H9 (cell line): ENCODE results near the gene FBXO41. TPM values are rescaled to one million over a fixed set of nuclear protein-coding genes. Genes with fewer than 3 reads are reported as not detected.

ENCODE experiments used
- DNase-seq: peaks from one replicate; pipeline ENCODE4 v3.0.0-alpha.2; 2017
- H2AFZ ChIP-seq: one replicate; pipeline ENCODE4 v1.6.1; 2013; ENCODE audit warnings: mild to moderate bottlenecking, low read length, control low read depth, moderate library complexity
- H2AK5ac ChIP-seq: 2 replicates; pipeline ENCODE4 v1.6.1; 2013; ENCODE audit warnings: low read length, control low read depth, mixed read lengths; ENCODE audit not compliant: insufficient read length
- H2BK120ac ChIP-seq: one replicate; pipeline ENCODE4 v1.6.1; 2013; ENCODE audit warnings: low read depth, mild to moderate bottlenecking, low read length, control low read depth, inconsistent platforms; ENCODE audit not compliant: poor library complexity, severe bottlenecking
- H2BK12ac ChIP-seq: 2 replicates; pipeline ENCODE4 v1.6.1; 2013; ENCODE audit warnings: low read length, control low read depth, mixed read lengths, low read depth; ENCODE audit not compliant: insufficient read length
- H2BK15ac ChIP-seq: 2 replicates; pipeline ENCODE4 v1.6.1; 2013; ENCODE audit warnings: low read depth, low read length, control low read depth
- H2BK20ac ChIP-seq: one replicate; pipeline ENCODE4 v1.6.1; 2013; ENCODE audit warnings: low read depth, mild to moderate bottlenecking, low read length, control low read depth, inconsistent platforms; ENCODE audit not compliant: poor library complexity, severe bottlenecking
- H2BK5ac ChIP-seq: 2 replicates; pipeline ENCODE4 v1.6.1; 2013; ENCODE audit warnings: low read length, control low read depth, mixed read lengths; ENCODE audit not compliant: insufficient read length
- H3K14ac ChIP-seq: 2 replicates; pipeline ENCODE4 v1.6.1; 2013; ENCODE audit warnings: low read length, control low read depth; ENCODE audit not compliant: insufficient read depth
- H3K18ac ChIP-seq: 2 replicates; pipeline ENCODE4 v1.6.1; 2013; ENCODE audit warnings: low read depth, mild to moderate bottlenecking, mixed read lengths, low read length, control low read depth; ENCODE audit not compliant: insufficient read length
- H3K23ac ChIP-seq: 2 replicates; pipeline ENCODE4 v1.6.1; 2013; ENCODE audit warnings: low read length, control low read depth, mixed read lengths, low read depth; ENCODE audit not compliant: insufficient read length
- H3K23me2 ChIP-seq: 2 replicates; pipeline ENCODE4 v1.6.1; 2013; ENCODE audit warnings: low read depth, mild to moderate bottlenecking, mixed read lengths, low read length, control low read depth; ENCODE audit not compliant: insufficient read length, poor library complexity, severe bottlenecking
- H3K27ac ChIP-seq: 2 replicates; pipeline ENCODE4 v1.5.1; 2013; ENCODE audit warnings: low read length, control low read depth, mixed read lengths, low read depth; ENCODE audit not compliant: insufficient read length
- H3K27me3 ChIP-seq: 2 replicates; pipeline ENCODE4 v1.6.1; 2013; ENCODE audit warnings: low read length, control low read depth, inconsistent platforms; ENCODE audit not compliant: insufficient read depth
- H3K4ac ChIP-seq: 2 replicates; pipeline ENCODE4 v1.6.1; 2013; ENCODE audit warnings: low read depth, mild to moderate bottlenecking, control low read depth, inconsistent platforms, low read length, moderate library complexity
- H3K4me1 ChIP-seq: 2 replicates; pipeline ENCODE4 v1.6.1; 2013; ENCODE audit warnings: low read length, control low read depth, inconsistent platforms; ENCODE audit not compliant: insufficient read depth
- H3K4me2 ChIP-seq: 2 replicates; pipeline ENCODE4 v1.6.1; 2013; ENCODE audit warnings: low read length, control low read depth, mixed read lengths; ENCODE audit not compliant: insufficient read length, insufficient read depth
- H3K56ac ChIP-seq: 2 replicates; pipeline ENCODE4 v1.6.1; 2013; ENCODE audit warnings: low read depth, mild to moderate bottlenecking, mixed read lengths, low read length, control low read depth; ENCODE audit not compliant: insufficient read length
- H3K79me1 ChIP-seq: 2 replicates; pipeline ENCODE4 v1.6.1; 2013; ENCODE audit warnings: low read depth, mild to moderate bottlenecking, moderate library complexity, low read length, control low read depth, inconsistent platforms; ENCODE audit not compliant: insufficient read depth, poor library complexity, severe bottlenecking
- H3K79me2 ChIP-seq: 2 replicates; pipeline ENCODE4 v1.6.1; 2013; ENCODE audit warnings: low read length, control low read depth, inconsistent platforms; ENCODE audit not compliant: insufficient read depth
- H3K9ac ChIP-seq: 2 replicates; pipeline ENCODE4 v1.6.1; 2013; ENCODE audit warnings: low read length, control low read depth, mixed read lengths; ENCODE audit not compliant: insufficient read length; ENCODE audit errors: extremely low read depth
- H3K9me3 ChIP-seq: one replicate; pipeline ENCODE4 v1.6.1; 2013; ENCODE audit warnings: low read depth, low read length, inconsistent platforms; ENCODE audit not compliant: control insufficient read depth
- H3T11ph ChIP-seq: one replicate; pipeline ENCODE4 v1.6.1; 2013; ENCODE audit warnings: mild to moderate bottlenecking, low read length, control low read depth, inconsistent platforms
- H4K20me1 ChIP-seq: one replicate; pipeline ENCODE4 v1.6.1; 2013; ENCODE audit not compliant: control insufficient read depth, insufficient read length, insufficient read depth
- H4K5ac ChIP-seq: 2 replicates; pipeline ENCODE4 v1.6.1; 2013; ENCODE audit warnings: low read depth, mild to moderate bottlenecking, mixed read lengths, low read length, control low read depth; ENCODE audit not compliant: insufficient read length
- H4K8ac ChIP-seq: replicated peaks from 2 replicates; pipeline ENCODE4 v1.6.1; 2013; ENCODE audit warnings: low read length, control low read depth, mixed read lengths, low read depth; ENCODE audit not compliant: insufficient read length
- H4K91ac ChIP-seq: 2 replicates; pipeline ENCODE4 v1.6.1; 2013; ENCODE audit warnings: low read depth, mild to moderate bottlenecking, moderate library complexity, mixed read lengths, low read length, control low read depth; ENCODE audit not compliant: insufficient read length
- H3K27ac Mint-ChIP-seq, 3 experiments: 2 replicates in 2 of 3; 3 replicates in 1 of 3; pipeline ENCODE4 v1.8.0; 2020 to 2021; ENCODE audit warnings: mixed read lengths in 3 of 3, mild to moderate bottlenecking in 1 of 3, moderate library complexity in 1 of 3
- H3K27me3 Mint-ChIP-seq: 2 replicates; pipeline ENCODE4 v1.8.0; 2021; ENCODE audit warnings: low read depth, mild to moderate bottlenecking, moderate library complexity, mixed read lengths
- H3K36me3 Mint-ChIP-seq, 3 experiments: 2 replicates in 2 of 3; 3 replicates in 1 of 3; pipeline ENCODE4 v1.8.0; 2020 to 2021; ENCODE audit warnings: low read depth in 3 of 3, mixed read lengths in 3 of 3; ENCODE audit not compliant: insufficient read depth in 1 of 3
- H3K4me1 Mint-ChIP-seq, 2 experiments: 2 replicates each; pipeline ENCODE4 v1.8.0; 2020; ENCODE audit warnings: mixed read lengths in 2 of 2
- H3K4me3 Mint-ChIP-seq, 2 experiments: 2 replicates in 1 of 2; 3 replicates in 1 of 2; pipeline ENCODE4 v1.8.0; 2020 to 2021; ENCODE audit warnings: mild to moderate bottlenecking in 2 of 2, mixed read lengths in 2 of 2, moderate library complexity in 1 of 2
- H3K9me3 Mint-ChIP-seq, 2 experiments: 2 replicates in 1 of 2; 3 replicates in 1 of 2; pipeline ENCODE4 v1.8.0; 2020; ENCODE audit warnings: mild to moderate bottlenecking in 2 of 2, mixed read lengths in 2 of 2, moderate library complexity in 1 of 2
- WGBS: extraction: QIAGEN DNeasy Blood & Tissue Kit; methylation state at CpG from one replicate; pipeline ENCODE4 v1.1.7; 2013; ENCODE audit warnings: missing lambda C conversion rate, low lambda C conversion rate, mixed read lengths; ENCODE audit not compliant: insufficient read length; ENCODE audit errors: extremely low coverage; 5-methylcytosine and 5-hydroxymethylcytosine counted together
- total RNA-seq: library from RNA; stranded (reverse); gene quantifications from 2 replicates; pipeline ENCODE4 v1.2.1, GENCODE V29; 2021
- TF ChIP-seq, protein P1 (sequence below): fragments of 200-600 bp; sonication (generic); conservative IDR thresholded peaks from 3 replicates; pipeline ENCODE4 v1.8.0; 2021; ENCODE audit warnings: antibody characterized with exemption, mild to moderate bottlenecking

The FBXO41 gene
- total RNA-seq, 1 experiment from 2014 or later, result 16.2 TPM

DNA sequence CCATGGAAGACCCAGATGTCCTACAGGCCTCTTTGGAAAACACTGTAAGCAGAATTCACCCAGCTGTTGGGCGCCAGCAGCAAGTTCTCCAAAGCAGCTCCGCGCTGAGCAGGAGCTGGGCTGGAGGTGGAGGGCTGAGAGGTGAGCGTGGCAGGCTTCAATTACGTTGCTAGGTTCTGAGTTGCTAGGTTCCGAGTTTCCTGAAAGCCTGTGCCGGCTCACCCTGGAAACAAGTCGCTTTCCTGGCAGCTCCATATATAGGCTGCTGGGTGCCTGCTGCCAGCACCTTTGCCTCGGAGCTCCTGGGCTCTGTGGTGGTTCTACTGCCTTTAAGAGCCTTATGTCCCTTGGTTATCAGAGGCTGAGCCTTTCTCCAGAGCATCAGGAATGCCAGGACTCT, 23.4 kb upstream of the FBXO41 start:
- Histone ChIP-seq H4K91ac (no peak overlapping the region), H3K9me3 (no peaks in the 10 kb centered on the region), H2BK12ac (no peak overlapping the region), H3K27ac (no peak overlapping the region), H3K4ac (no peak overlapping the region), H3K79me2 (no peaks in the 10 kb centered on the region), H2AK5ac (no peak overlapping the region), H3K23ac (no peak overlapping the region), H3K56ac (no peak overlapping the region), H2BK20ac (no peak overlapping the region), H2BK5ac (no peak overlapping the region), H3K4me1 (no peaks in the 10 kb centered on the region), H2BK15ac (no peak overlapping the region), H3K14ac (no peak overlapping the region), H4K20me1 (no peaks in the 10 kb centered on the region), H3K18ac (no peak overlapping the region), H4K8ac (no peak overlapping the region), H3K23me2 (no peaks in the 10 kb centered on the region), H3K27me3 (no peaks in the 10 kb centered on the region), H3T11ph (no peak overlapping the region), H3K4me2 (no peak overlapping the region), H2BK120ac (no peak overlapping the region), H3K79me1 (no peaks in the 10 kb centered on the region), H4K5ac (no peak overlapping the region), H3K9ac (no peak overlapping the region), H2AFZ (no peak overlapping the region)
- H3K4me3 Mint-ChIP-seq, result no peak overlapping the region
- DNase-seq, result no peak
- H3K4me1 Mint-ChIP-seq, result no peaks in the 10 kb centered on the region
- H3K36me3 Mint-ChIP-seq, result no peaks in the 10 kb centered on the region
- no CpG with 5 or more reads among the region's 9 CpGs for WGBS
- no peak overlapping the region for H3K27ac Mint-ChIP-seq
- H3K9me3 Mint-ChIP-seq, result no peaks in the 10 kb centered on the region
- H3K27me3 Mint-ChIP-seq, result peaks cover 34% of the 10 kb centered on the region
- TF ChIP-seq, protein P1, sequence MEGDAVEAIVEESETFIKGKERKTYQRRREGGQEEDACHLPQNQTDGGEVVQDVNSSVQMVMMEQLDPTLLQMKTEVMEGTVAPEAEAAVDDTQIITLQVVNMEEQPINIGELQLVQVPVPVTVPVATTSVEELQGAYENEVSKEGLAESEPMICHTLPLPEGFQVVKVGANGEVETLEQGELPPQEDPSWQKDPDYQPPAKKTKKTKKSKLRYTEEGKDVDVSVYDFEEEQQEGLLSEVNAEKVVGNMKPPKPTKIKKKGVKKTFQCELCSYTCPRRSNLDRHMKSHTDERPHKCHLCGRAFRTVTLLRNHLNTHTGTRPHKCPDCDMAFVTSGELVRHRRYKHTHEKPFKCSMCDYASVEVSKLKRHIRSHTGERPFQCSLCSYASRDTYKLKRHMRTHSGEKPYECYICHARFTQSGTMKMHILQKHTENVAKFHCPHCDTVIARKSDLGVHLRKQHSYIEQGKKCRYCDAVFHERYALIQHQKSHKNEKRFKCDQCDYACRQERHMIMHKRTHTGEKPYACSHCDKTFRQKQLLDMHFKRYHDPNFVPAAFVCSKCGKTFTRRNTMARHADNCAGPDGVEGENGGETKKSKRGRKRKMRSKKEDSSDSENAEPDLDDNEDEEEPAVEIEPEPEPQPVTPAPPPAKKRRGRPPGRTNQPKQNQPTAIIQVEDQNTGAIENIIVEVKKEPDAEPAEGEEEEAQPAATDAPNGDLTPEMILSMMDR, result no peak
